K562 (cell line): ENCODE measurements around the gene CDKN1B. TPM values are rescaled to one million over a fixed set of nuclear protein-coding genes. Genes with fewer than 3 reads are reported as not detected.

Experiments used
- AFF1 ChIP-seq, 2 experiments: fragments of 450-650 bp; IDR thresholded peaks; 2 replicates each; pipeline ENCODE4 v1.6.1; 2018; ENCODE audit warnings: mild to moderate bottlenecking in 2 of 2, low read depth in 1 of 2; ENCODE audit not compliant: partially characterized antibody in 2 of 2
- BCOR ChIP-seq: fragments of 450-650 bp; IDR thresholded peaks from 2 replicates; pipeline ENCODE4 v1.6.1; 2016
- HDAC1 ChIP-seq, 2 experiments: fragments of 450-650 bp; IDR thresholded peaks; 2 replicates each; pipeline ENCODE4 v1.6.1; 2016 to 2017; ENCODE audit warnings: inconsistent platforms in 1 of 2, mild to moderate bottlenecking in 1 of 2, moderate library complexity in 1 of 2
- IRF1 ChIP-seq: sonication (generic); formaldehyde crosslinking; IDR thresholded peaks from 2 replicates; pipeline ENCODE4 v1.8.0; 2022; ENCODE audit warnings: missing genetic modification reagents, mild to moderate bottlenecking, borderline replicate concordance
- IRF2 ChIP-seq: sonication (generic); formaldehyde crosslinking; IDR thresholded peaks from 2 replicates; pipeline ENCODE4 v1.8.1; 2022; ENCODE audit warnings: mild to moderate bottlenecking, missing genetic modification reagents
- KDM4B ChIP-seq, 2 experiments: fragments of 450-650 bp in 1 of 2; sonication (generic) in 1 of 2; IDR thresholded peaks; 2 replicates each; pipeline ENCODE4 v1.6.1; 2016 to 2017; ENCODE audit warnings: borderline replicate concordance in 2 of 2, antibody characterized with exemption in 1 of 2, low read depth in 1 of 2, mild to moderate bottlenecking in 1 of 2
- MCM7 ChIP-seq, 2 experiments: fragments of 450-650 bp; IDR thresholded peaks; 2 replicates each; pipeline ENCODE4 v1.6.1; 2016 to 2018
- PURB ChIP-seq: sonication (generic); formaldehyde crosslinking; IDR thresholded peaks from 2 replicates; pipeline ENCODE4 v1.9.0; 2021; ENCODE audit warnings: low read depth, mild to moderate bottlenecking, missing genetic modification reagents
- ZNF311 ChIP-seq: fragments of 250-450 bp; sonication (Bioruptor Pico); IDR thresholded peaks from 2 replicates; pipeline ENCODE4 v1.4.0; 2020; ENCODE audit warnings: mild to moderate bottlenecking, moderate library complexity
- ZNF318 ChIP-seq, 2 experiments: fragments of 450-650 bp; IDR thresholded peaks; 2 replicates each; pipeline ENCODE4 v1.6.1; 2016; ENCODE audit warnings: mild to moderate bottlenecking in 2 of 2, borderline replicate concordance in 1 of 2, low read depth in 1 of 2, moderate library complexity in 1 of 2
- ZNF408 ChIP-seq: fragments of 250-450 bp; sonication (Bioruptor Pico); IDR thresholded peaks from 2 replicates; pipeline ENCODE4 v1.4.0; 2020; ENCODE audit warnings: low read depth, mild to moderate bottlenecking, moderate library complexity
- ZNF696 ChIP-seq: fragments of 250-450 bp; sonication (Bioruptor Pico); conservative IDR thresholded peaks from 2 replicates; pipeline ENCODE4 v1.4.0; 2020; ENCODE audit warnings: mild to moderate bottlenecking, moderate library complexity
- polyA plus RNA-seq, 8 experiments: library from polyadenylated mRNA; depleted of rRNA in 4 of 8; stranded (reverse) in 5 of 8; unstranded in 3 of 8; fragments of >200 nt; fragmentation: Nextera tagmentation in 2 of 8; fragmentation: Illumina TruSeq in 1 of 8; extraction: Ambion mirVana in 2 of 8; extraction: Trizol in 1 of 8; gene quantifications; 2 replicates each; pipeline versions ENCODE4 v1.2.1 to v1.2.3, GENCODE V29; 2011 to 2014; ENCODE audit warnings: inconsistent platforms in 1 of 8, missing spikeins in 1 of 8
- total RNA-seq, 7 experiments: library from RNA; depleted of rRNA in 6 of 7; stranded (reverse); fragments of >200 nt in 6 of 7; fragmentation: Illumina TruSeq in 2 of 7; extraction: Trizol in 2 of 7; gene quantifications; 2 replicates each; pipeline versions ENCODE4 v1.2.1 to v1.2.3, GENCODE V29; 2011 to 2021; ENCODE audit warnings: low replicate concordance in 1 of 7

The CDKN1B gene
- total and polyA plus RNA-seq, 9 of the 15 experiments (the other 6 are each of a cell fraction or from before 2014, with no cell fraction given), result 2.6 to 35.2 (median 15.5) TPM

- TF ChIP-seq AFF1 (IDR thresholded peaks at IDR 0.05; ENCODE audit: low read depth in 1 of 2, partially characterized antibody in 2 of 2) (no peak), IRF1 (CRISPR knock-in tag) (no peak), ZNF318 (IDR thresholded peaks at IDR 0.05; ENCODE audit: borderline replicate concordance in 1 of 2, low read depth in 1 of 2) (0 out of 4 replicates have a peak, but pooled peaks of 1 of the 2 experiments have one; percentile 37), KDM4B (IDR thresholded peaks at IDR 0.05; ENCODE audit: borderline replicate concordance in 2 of 2, low read depth in 1 of 2) (no peak), BCOR (no peak), IRF2 (CRISPR knock-in tag) (no peak), HDAC1 (IDR thresholded peaks at IDR 0.05) (peak in 1 of 2 experiments; percentile 42; a peak in 1 of 4 replicates), ZNF408 (CRISPR knock-in tag) (no peak), PURB (CRISPR knock-in tag) (no peak), ZNF696 (CRISPR knock-in tag) (no peak), MCM7 (IDR thresholded peaks at IDR 0.05) (no peak), ZNF311 (CRISPR knock-in tag) (no peak)
Measured at GRCh38 chr12:12725086-12725955, 8.2 kb downstream of the CDKN1B start (continued).
